Stimulated activated CD8-positive, alpha-beta memory T cell treated with anti-CD3 and anti-CD28 coated beads, Interleukin-7, amount 100 ng/mL, for 48 hours (primary cell): ENCODE data around the gene ECPAS.
"Not testable (repeated sequence)": the region's sequence is repeated elsewhere in the genome, so short reads cannot be mapped to it uniquely, and the experiment has no call there.

Source experiments
- DNase-seq, 2 donors: peaks; one replicate each; pipeline ENCODE4 v3.0.0-alpha.2; 2020; ENCODE audit warnings: low read depth in 1 of 2; ENCODE audit errors: extremely low read depth in 1 of 2

ECPAS gene

GRCh38 chr9:111483858-111484571 lies at the start of gene ECPAS:
Gene ECPAS (minus strand): TSS chr9:111484383. CDS start chr9:111472918, 11,465 bp downstream.
- peak; percentile 56 to 57 for DNase-seq

GRCh38 chr9:111533099-111533790 lies 49.1 kb upstream of the ECPAS start:
- no peak for DNase-seq

- DNase-seq, result no peak
Measured at GRCh38 chr9:111531716-111532115, 47.5 kb upstream of the ECPAS start.

GRCh38 chr9:111529787-111530186 lies 45.6 kb upstream of the ECPAS start:
- DNase-seq, result no peak

- DNase-seq, result peak in 1 of 2 donors; percentile 8
Measured at GRCh38 chr9:111527347-111527746, 43.2 kb upstream of the ECPAS start.

GRCh38 chr9:111525056-111525977 lies 41.1 kb upstream of the ECPAS start, which contains the start of gene ZNF483:
Gene ZNF483 (plus strand): TSS chr9:111525179. CDS start chr9:111527396, 2,217 bp downstream.
- DNase-seq, result peak; percentile 36

- no peak for DNase-seq
Measured at GRCh38 chr9:111524731-111525055, 40.5 kb upstream of the ECPAS start.

GRCh38 chr9:111516061-111516465 lies 31.9 kb upstream of the ECPAS start:
- no peak for DNase-seq

GRCh38 chr9:111514967-111515366 lies 30.8 kb upstream of the ECPAS start:
- no peak for DNase-seq

GRCh38 chr9:111511581-111511980 lies 27.4 kb upstream of the ECPAS start:
- not testable (repeated sequence) for DNase-seq

GRCh38 chr9:111502506-111502905 lies 18.3 kb upstream of the ECPAS start:
- DNase-seq, result no peak

GRCh38 chr9:111501648-111502047 lies 17.5 kb upstream of the ECPAS start:
- DNase-seq, result no peak

GRCh38 chr9:111501005-111501562 lies 16.9 kb upstream of the ECPAS start:
- no peak for DNase-seq

GRCh38 chr9:111497196-111497595 lies 13.0 kb upstream of the ECPAS start:
- not testable (repeated sequence) for DNase-seq

- DNase-seq, result no peak
Measured at GRCh38 chr9:111484572-111484894, 350 bp upstream of the ECPAS start.

GRCh38 chr9:111483439-111483857 lies 735 bp downstream of the ECPAS start:
- peak in 1 of 2 donors; percentile 34 for DNase-seq

GRCh38 chr9:111482694-111483438 lies 1.3 kb downstream of the ECPAS start:
- peak; percentile 42 to 50 for DNase-seq

GRCh38 chr9:111481885-111482636 lies 2.1 kb downstream of the ECPAS start:
- no peak for DNase-seq

GRCh38 chr9:111477677-111478076 lies 6.5 kb downstream of the ECPAS start:
- no peak for DNase-seq

- DNase-seq, result no peak
Measured at GRCh38 chr9:111475195-111475594, 9.0 kb downstream of the ECPAS start.
